GM19324 (cell line): ENCODE results near the gene SYMPK.
"Not testable (repeated sequence)": the region's sequence is repeated elsewhere in the genome, so short reads cannot be mapped to it uniquely, and the experiment has no call there.

Experiments used
- ATAC-seq: cut with Tn5 transposase; IDR thresholded peaks from one replicate; pipeline ENCODE4 v1.9.1; 2021; ENCODE audit warnings: mild to moderate bottlenecking, moderate library complexity; ENCODE audit not compliant: unreplicated experiment, low FRiP score

Gene SYMPK

DNA sequence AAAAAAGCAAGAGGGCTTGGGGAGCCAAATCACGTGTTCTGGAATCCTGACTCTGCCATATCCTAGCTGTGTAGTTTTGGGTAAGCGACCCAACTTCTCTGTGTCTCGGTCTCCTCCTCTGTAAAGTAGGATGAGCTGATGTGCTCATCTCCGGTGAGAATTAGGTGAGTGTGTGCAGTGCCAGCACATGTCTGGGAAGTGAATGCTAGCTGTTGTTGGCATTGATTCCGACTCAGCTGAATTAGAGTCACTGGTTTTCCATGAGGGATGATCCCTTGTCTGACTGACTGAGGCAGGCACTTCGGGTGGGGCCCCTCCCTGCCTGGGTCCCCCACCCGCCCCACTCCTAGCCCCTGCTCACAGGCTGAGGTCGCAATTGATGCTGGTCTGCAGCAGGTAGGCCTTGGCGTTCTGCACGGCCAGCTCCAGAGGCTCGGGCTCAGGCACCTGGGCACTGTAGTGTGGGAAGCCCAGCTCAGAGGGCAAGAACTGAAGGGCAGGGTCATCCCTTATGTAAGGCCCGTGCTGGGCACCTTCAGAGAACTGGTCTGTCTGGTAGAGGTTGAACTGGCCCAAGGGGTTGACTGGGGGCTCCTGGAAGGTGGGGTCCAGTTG is 48.7 kb downstream of the SYMPK start:
- no peak for ATAC-seq

DNA sequence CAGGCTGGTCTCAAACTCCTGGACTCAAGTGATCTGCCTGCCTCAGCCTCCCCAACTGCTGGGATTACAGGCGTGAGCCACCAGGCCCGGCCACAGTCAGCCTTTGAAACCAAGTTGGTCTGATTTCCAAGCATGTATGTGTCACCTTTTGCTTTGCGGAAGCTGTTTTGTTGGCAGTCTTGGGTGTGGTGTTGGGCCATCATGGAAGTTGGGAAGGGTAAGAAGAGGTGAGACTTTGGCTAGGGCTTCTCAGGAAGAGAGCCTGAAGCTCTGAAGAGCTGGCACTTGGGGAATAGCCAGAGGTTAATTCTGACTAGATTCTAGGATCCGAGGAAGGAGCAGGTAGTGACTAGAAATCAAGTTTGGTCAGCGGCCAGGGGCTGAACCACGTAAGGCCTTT is 50.6 kb downstream of the SYMPK start:
- no peak for ATAC-seq

DNA sequence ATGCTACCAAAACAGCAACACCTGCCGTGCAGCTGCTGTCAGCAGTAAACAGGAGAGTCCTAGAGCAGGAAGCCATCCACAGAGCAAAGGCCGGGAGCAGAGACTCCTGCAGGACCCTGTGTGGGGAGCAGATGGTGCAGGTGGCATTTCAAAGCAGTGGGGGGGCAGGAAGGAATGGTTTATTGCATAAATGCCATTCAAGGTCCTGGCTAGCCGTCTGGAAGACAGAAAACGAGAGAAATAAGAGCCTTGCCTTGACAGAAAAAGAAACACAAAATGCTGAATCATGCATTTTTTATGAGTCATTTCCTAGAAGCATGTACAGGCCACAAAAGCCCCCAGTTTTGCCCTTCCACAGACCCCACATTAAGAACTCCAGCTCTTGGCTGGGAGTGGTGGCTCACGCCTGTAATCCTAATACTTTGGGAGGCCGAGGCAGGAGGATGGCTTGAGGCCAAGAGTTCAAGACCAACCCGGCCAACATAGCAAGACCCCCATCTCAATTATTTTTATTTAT is 53.2 kb downstream of the SYMPK start:
- ATAC-seq: no peak

DNA sequence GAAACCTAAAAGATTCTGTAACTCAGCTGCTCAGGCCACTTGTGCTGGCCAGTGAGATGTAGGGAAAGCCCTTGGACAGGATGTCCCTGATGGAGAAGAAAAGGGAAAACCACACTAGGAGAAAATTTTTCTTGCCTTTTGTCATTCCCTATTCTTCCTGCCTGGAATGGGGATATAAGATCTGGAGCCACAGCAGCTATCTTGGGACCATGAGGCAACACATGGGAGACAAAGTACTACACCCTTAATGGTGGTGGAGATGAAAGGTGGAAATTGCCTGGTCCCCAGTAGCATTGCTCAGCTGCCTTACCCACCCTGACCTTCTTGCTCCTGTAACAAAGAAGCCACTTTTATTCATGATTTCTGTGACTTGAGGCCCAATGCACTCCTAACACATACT is 57.2 kb downstream of the SYMPK start:
- no peak for ATAC-seq

- ATAC-seq: no peak
These were observed 58.1 kb downstream of the SYMPK start for GRCh38 chr19:45804959-45805230.

DNA sequence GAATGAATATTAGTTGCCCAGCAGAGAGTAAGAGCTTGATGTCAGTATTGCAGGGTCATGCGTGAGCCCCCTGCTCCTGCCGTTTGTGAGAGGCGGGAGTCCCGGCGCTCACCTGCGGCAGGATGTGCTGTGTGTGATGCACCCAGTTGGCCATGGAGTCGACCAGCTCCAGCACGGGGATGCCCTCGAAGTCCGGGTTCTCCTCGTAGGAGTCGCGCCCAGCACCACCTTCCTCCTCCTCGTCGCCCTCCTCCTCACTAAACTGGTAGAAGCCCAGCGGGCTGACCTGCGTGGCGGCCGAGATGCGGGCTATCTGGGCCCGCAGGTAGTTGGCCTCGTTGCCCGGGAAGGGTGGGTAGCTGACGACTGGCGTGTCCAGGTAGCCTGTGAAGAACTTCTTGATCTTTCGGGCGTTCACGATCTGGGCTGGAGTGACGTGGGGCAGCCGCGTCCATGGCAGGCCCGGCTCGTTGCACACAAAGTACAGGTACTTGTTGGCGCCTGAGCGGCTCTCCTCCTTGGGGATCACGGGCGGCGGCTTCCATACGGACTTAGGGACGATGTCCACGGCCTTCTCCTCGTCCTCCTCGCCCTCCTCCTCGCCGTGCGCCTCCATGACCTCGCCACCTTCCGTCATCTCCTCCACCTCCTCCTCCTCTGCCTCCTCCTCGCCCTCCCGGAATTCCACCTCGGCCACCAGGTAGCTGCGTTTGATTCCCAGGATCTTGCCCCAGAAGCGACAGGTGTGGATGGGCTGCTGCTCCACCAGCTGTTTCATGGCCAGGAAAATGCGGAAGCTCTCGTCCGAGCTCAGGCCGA is 58.6 kb downstream of the SYMPK start:
- ATAC-seq: no peak

DNA sequence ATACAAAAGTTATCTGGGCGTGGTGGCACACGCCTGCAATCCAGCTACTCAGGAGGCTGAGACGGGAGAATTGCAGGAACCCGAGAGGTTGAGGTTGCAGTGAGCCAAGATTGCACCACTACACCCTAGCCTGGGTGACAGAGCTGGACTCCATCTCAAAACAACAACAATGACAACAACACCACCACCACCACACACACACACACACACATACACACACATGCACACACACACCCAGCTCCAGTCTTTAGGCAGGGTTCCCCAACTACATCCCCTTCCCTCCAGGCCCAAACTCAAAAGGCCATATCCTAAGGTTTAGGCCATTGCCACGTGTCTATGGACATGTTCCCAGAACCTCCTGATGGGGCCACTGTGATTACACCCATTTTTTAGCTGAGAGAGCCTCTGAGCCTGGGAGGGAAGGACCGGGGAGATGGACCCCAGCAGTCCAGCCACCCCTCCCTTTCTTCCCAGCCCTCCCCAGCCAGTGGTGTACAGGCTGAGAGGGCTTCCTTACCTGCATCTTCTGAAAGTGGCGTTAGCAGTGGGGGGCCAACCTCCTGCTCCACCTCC is 61.3 kb downstream of the SYMPK start:
- ATAC-seq: no peak

DNA sequence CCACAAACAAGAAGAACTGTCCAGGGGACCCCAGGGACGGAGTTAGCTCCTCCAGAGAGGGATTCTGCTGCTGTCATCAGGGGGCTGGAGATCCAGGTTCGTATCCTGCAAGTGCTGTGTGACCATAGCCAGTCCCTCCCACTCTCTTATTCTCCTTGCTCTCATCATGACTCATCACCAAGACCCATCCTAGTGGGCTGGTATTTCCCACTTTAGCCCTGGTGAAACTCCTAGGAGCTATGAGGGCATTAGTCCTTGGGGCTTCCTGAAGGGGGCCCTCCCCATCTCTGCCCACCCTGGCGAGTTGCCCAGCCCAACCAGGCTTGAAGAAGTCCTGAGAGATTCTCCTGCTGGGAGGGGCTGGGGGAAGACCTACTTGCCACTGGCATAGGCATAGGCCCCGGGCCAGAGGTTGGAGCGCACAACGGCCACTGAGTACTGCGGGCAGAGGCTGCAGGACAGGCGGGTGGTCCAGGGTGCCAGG is 62.8 kb downstream of the SYMPK start:
- no peak for ATAC-seq

DNA sequence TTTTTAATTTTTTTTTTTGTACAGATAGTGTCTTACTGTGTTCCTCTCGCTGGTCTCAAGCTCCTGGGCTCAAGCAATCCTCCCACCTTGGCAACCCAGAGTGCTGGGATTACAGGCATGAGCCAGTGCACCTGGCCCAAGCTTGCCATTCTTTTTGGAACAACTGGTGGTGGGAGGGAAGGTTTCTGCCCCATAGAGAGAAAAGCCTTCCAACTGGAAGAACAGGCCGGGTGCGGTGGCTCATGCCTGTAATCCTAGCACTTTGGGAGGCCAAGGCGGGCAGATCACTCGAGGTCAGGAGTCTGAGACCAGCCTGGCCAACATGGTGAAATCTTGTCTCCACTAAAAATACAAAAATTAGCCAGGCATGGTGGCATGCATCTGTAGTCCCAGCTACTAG is 63.4 kb downstream of the SYMPK start:
- ATAC-seq: not testable (repeated sequence)

DNA sequence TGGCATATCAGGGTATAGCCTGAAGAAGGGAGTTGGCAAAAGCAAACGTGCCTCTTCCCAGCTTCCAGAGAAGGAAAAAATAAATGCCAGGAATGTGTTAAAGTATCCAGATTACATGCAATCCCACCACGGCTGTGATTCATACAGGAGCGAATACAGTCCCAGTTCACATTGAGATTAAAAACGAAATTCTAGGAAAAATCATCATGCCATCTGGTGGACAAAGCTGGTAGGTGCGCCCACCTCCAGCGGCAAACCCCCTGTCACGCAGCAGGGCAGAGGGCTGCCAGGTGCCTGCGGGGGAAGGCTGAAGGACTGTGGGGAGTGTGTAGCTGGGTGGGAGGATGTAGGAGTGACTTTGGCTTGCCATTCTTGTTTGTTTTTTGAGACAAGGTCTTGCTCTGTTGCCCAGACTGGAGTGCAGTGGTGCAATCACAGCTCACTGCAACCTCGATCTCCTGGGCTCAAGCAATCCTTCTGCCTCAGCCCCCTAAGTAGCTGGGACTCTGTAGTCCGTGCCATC is 63.9 kb downstream of the SYMPK start:
- ATAC-seq: no peak

DNA sequence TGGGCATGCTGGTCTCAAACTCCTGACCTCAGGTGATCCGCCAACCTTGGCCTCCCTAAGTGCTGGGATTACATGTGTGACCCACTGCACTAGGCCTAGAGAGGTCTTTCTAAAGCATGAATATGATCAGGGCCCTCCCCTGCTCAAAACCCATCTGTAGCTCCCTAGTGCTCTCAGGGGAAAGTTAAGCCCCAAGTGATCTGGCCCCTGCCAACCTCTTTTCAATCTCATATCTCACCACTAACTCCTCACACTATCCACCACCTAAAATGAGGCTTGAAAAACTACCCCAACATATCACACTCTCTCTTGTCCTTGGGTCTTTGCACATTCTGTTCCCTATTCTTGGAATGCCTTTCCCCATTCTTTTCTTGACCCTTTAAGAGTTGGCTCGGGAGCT is 68.3 kb downstream of the SYMPK start:
- ATAC-seq: no peak

- ATAC-seq: no peak
These were observed 69.1 kb downstream of the SYMPK start for GRCh38 chr19:45793876-45794275.

DNA sequence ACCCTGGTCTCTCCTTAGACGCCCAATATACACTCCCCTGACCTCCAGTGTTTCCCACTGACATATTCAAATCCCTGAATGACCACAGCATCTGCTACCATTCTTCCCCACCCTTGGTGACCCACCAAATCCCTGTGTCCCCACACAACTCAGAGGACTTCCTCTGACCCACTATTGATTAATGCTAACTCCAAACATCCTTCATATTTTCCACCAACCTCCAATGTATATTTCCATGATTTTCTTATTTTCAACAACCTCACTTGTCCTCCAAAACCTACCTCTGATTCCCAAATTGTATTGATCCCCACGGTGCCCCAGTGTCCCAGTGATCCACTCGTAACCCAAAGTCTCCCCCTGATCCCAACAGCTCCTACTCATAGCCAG is 69.8 kb downstream of the SYMPK start:
- ATAC-seq: peak; percentile 4

GRCh38 chr19:45792470-45793177 is 70.3 kb downstream of the SYMPK start, which contains the start of gene DMWD:
Gene DMWD, minus strand, starts transcription at chr19:45792845. Its CDS starts 89 bp downstream, at chr19:45792756.
- peak; percentile 97 for ATAC-seq

DNA sequence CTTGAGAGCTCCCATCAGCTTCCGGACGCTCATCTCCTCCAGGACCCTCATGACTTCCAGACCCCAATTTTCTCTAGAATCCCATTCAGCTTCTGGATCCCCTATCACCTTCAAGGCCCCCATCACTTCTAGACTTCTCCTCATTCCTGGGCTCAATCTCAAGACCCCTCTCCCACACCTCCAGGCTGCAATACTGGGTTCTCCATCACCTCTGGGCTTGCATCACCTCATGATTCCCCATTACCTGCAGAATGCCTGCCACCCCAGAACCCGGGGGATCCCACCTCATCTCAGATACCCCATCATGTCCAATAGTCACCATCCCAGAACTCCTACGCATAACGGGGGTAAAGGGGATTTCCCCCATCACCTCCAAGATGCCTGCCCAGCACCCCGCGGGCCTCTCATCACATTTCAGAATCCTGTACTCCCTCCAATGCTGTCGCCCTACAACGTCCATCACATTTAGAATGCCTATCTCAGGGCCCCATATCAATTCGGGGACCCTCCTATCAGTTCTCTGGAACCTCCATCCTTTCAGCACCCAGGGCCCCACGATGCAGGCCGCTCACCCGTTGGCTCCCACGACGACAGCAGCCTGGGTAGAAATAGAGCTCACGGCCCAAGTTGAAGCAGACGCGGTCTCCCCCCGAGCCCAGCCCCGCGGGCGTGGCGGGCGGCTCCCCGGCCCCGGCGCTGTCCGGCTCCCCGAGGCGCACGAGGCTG is 71.0 kb downstream of the SYMPK start:
- peak; percentile 37 for ATAC-seq

GRCh38 chr19:45790942-45791341 is 72.0 kb downstream of the SYMPK start:
- no peak for ATAC-seq

- no peak for ATAC-seq
These were observed 73.7 kb downstream of the SYMPK start for GRCh38 chr19:45789035-45789786.

GRCh38 chr19:45786533-45786894 is 76.4 kb downstream of the SYMPK start:
- ATAC-seq: no peak

DNA sequence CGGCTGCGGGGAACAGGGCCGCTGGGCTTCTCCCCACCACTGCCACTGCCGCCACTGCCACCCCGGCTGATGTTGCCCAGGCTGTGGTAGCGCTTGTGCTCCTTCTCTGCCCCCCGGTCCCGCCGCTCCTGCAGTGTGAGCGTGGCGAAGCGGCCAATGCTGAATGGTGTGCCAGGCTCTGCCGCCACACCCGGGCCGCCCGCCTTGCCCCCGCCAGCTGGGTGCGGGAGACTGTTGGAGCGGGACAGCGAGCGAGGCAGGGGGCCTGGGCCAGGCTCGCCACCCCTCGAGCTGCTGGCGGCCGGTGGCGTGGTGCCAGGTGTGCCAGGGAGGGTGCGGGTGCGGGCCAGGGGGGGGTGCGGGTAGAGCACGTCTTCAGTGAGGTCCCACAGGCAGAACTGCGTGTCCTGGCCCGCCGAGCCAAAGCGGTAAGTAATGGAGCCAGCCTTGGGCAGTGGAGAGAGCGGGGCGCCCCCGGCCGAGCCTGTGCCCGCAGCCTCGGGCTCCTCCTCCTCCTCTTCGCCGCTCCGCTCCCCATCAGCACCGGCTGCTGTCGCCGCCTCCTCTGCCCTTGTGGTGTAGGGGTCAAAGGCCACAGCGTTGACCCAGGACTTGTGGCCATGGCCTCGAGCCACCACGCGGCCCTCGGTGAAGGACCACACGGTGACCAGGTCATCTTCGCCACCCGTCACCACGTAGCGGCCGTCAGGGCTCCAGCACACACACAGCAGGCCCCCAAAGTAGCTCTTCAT is 77.0 kb downstream of the SYMPK start:
- no peak for ATAC-seq
